Activated T-cell treated with anti-CD3 and anti-CD28 coated beads, Interleukin-2, amount 50 U/mL, for 24 hours (primary cell): ENCODE results near the gene GNG4.
"Not testable (repeated sequence)": the region's sequence is repeated elsewhere in the genome, so short reads cannot be mapped to it uniquely, and the experiment has no call there.

Experiments
- DNase-seq: peaks from one replicate; pipeline ENCODE4 v3.0.0-alpha.2; 2020
- H3K27ac Mint-ChIP-seq: 2 replicates; pipeline ENCODE4 v1.8.0; 2020; ENCODE audit warnings: mild to moderate bottlenecking, mixed read lengths
- H3K27me3 Mint-ChIP-seq: 2 replicates; pipeline ENCODE4 v1.8.0; 2020; ENCODE audit warnings: mixed read lengths
- H3K36me3 Mint-ChIP-seq: 2 replicates; pipeline ENCODE4 v1.8.0; 2020; ENCODE audit warnings: low read depth, mixed read lengths
- H3K4me1 Mint-ChIP-seq: 2 replicates; pipeline ENCODE4 v1.8.0; 2020; ENCODE audit warnings: low read depth, mixed read lengths
- H3K4me3 Mint-ChIP-seq: 2 replicates; pipeline ENCODE4 v1.8.0; 2020; ENCODE audit warnings: mild to moderate bottlenecking, moderate library complexity, mixed read lengths
- H3K9me3 Mint-ChIP-seq: 2 replicates; pipeline ENCODE4 v1.8.0; 2020; ENCODE audit warnings: mixed read lengths

GNG4 gene

GRCh38 chr1:235642011-235642942 lies 7.3 kb downstream of the GNG4 start:
- DNase-seq: peak; percentile 72
- H3K36me3 Mint-ChIP-seq: no peaks in the 10 kb centered on the region
- peak overlapping the region; percentile 82 for H3K27ac Mint-ChIP-seq

GRCh38 chr1:235640580-235640979 lies 9.0 kb downstream of the GNG4 start:
- H3K9me3 Mint-ChIP-seq: no peaks in the 10 kb centered on the region
- H3K4me1 Mint-ChIP-seq: peaks cover 32% of the 10 kb centered on the region
- DNase-seq: no peak
- H3K36me3 Mint-ChIP-seq: no peaks in the 10 kb centered on the region
- no peak overlapping the region for H3K4me3 Mint-ChIP-seq
- no peak overlapping the region for H3K27ac Mint-ChIP-seq
- peaks cover 22% of the 10 kb centered on the region for H3K27me3 Mint-ChIP-seq

More at GRCh38 chr1:235642011-235642942, 7.3 kb downstream of the GNG4 start:
- Mint-ChIP-seq H3K27me3 (peaks cover 38% of the 10 kb centered on the region), H3K4me3 (peak overlapping the region; percentile 59), H3K4me1 (peaks cover 32% of the 10 kb centered on the region), H3K9me3 (no peaks in the 10 kb centered on the region)

GRCh38 chr1:235639226-235640205 lies 10.1 kb downstream of the GNG4 start:
- DNase-seq: no peak
- peaks cover 16% of the 10 kb centered on the region for H3K27me3 Mint-ChIP-seq
- no peaks in the 10 kb centered on the region for H3K36me3 Mint-ChIP-seq
- H3K4me3 Mint-ChIP-seq: no peak overlapping the region
- H3K9me3 Mint-ChIP-seq: no peaks in the 10 kb centered on the region
- peaks cover 32% of the 10 kb centered on the region for H3K4me1 Mint-ChIP-seq
- H3K27ac Mint-ChIP-seq: no peak overlapping the region

GRCh38 chr1:235638612-235639011 lies 11.0 kb downstream of the GNG4 start:
- Mint-ChIP-seq H3K27me3 (peaks cover 14% of the 10 kb centered on the region), H3K4me1 (peaks cover 27% of the 10 kb centered on the region)
- not testable (repeated sequence) for H3K9me3 Mint-ChIP-seq, H3K27ac Mint-ChIP-seq, H3K36me3 Mint-ChIP-seq, DNase-seq, H3K4me3 Mint-ChIP-seq

- DNase-seq: no peak
- Mint-ChIP-seq H3K36me3 (no peaks in the 10 kb centered on the region), H3K27ac (no peak overlapping the region), H3K9me3 (no peaks in the 10 kb centered on the region), H3K27me3 (peaks cover 12% of the 10 kb centered on the region), H3K4me1 (peaks cover 23% of the 10 kb centered on the region), H3K4me3 (no peak overlapping the region)
Observed at GRCh38 chr1:235637756-235638534, 11.6 kb downstream of the GNG4 start.

GRCh38 chr1:235635938-235636662 lies 13.5 kb downstream of the GNG4 start:
- H3K27ac Mint-ChIP-seq: no peak overlapping the region
- no peak for DNase-seq
- peaks cover 15% of the 10 kb centered on the region for H3K4me1 Mint-ChIP-seq
- H3K4me3 Mint-ChIP-seq: no peak overlapping the region
- no peaks in the 10 kb centered on the region for H3K36me3 Mint-ChIP-seq
- H3K9me3 Mint-ChIP-seq: no peaks in the 10 kb centered on the region
- peaks cover 12% of the 10 kb centered on the region for H3K27me3 Mint-ChIP-seq

- H3K4me3 Mint-ChIP-seq: no peak overlapping the region
- H3K27me3 Mint-ChIP-seq: peaks cover 12% of the 10 kb centered on the region
- H3K36me3 Mint-ChIP-seq: no peaks in the 10 kb centered on the region
- no peak overlapping the region for H3K27ac Mint-ChIP-seq
- peaks cover 9% of the 10 kb centered on the region for H3K4me1 Mint-ChIP-seq
- DNase-seq: no peak
- no peaks in the 10 kb centered on the region for H3K9me3 Mint-ChIP-seq
Observed at GRCh38 chr1:235632506-235633401, 16.8 kb downstream of the GNG4 start.

- Mint-ChIP-seq H3K27ac (no peak overlapping the region), H3K36me3 (no peaks in the 10 kb centered on the region), H3K4me1 (peaks cover 9% of the 10 kb centered on the region), H3K9me3 (no peaks in the 10 kb centered on the region), H3K27me3 (peaks cover 12% of the 10 kb centered on the region), H3K4me3 (no peak overlapping the region)
- DNase-seq: no peak
Observed at GRCh38 chr1:235631816-235632215, 17.8 kb downstream of the GNG4 start.

GRCh38 chr1:235628316-235629005 lies 21.1 kb downstream of the GNG4 start:
- H3K27me3 Mint-ChIP-seq: peaks cover 8% of the 10 kb centered on the region
- no peak for DNase-seq
- no peak overlapping the region for H3K27ac Mint-ChIP-seq

GRCh38 chr1:235625831-235626230 lies 23.8 kb downstream of the GNG4 start:
- Mint-ChIP-seq H3K27me3 (peaks cover 8% of the 10 kb centered on the region), H3K36me3 (no peaks in the 10 kb centered on the region)
- DNase-seq: no peak

More at GRCh38 chr1:235628316-235629005, 21.1 kb downstream of the GNG4 start:
- H3K36me3 Mint-ChIP-seq: no peaks in the 10 kb centered on the region
- peaks cover 9% of the 10 kb centered on the region for H3K4me1 Mint-ChIP-seq
- H3K4me3 Mint-ChIP-seq: no peak overlapping the region
- H3K9me3 Mint-ChIP-seq: no peaks in the 10 kb centered on the region

GRCh38 chr1:235625340-235625739 lies 24.2 kb downstream of the GNG4 start:
- H3K4me3 Mint-ChIP-seq: no peak overlapping the region
- DNase-seq: no peak
- H3K27ac Mint-ChIP-seq: no peak overlapping the region
- no peaks in the 10 kb centered on the region for H3K36me3 Mint-ChIP-seq
- no peaks in the 10 kb centered on the region for H3K4me1 Mint-ChIP-seq
- no peaks in the 10 kb centered on the region for H3K9me3 Mint-ChIP-seq
- H3K27me3 Mint-ChIP-seq: peaks cover 8% of the 10 kb centered on the region

More at GRCh38 chr1:235625831-235626230, 23.8 kb downstream of the GNG4 start:
- H3K27ac Mint-ChIP-seq: no peak overlapping the region
- no peak overlapping the region for H3K4me3 Mint-ChIP-seq
- H3K9me3 Mint-ChIP-seq: no peaks in the 10 kb centered on the region
- no peaks in the 10 kb centered on the region for H3K4me1 Mint-ChIP-seq

- H3K4me3 Mint-ChIP-seq: no peak overlapping the region
- no peaks in the 10 kb centered on the region for H3K9me3 Mint-ChIP-seq
- H3K27ac Mint-ChIP-seq: no peak overlapping the region
- peaks cover 8% of the 10 kb centered on the region for H3K27me3 Mint-ChIP-seq
- no peak for DNase-seq
- no peaks in the 10 kb centered on the region for H3K4me1 Mint-ChIP-seq
- H3K36me3 Mint-ChIP-seq: no peaks in the 10 kb centered on the region
Observed at GRCh38 chr1:235624721-235625333, 24.8 kb downstream of the GNG4 start.
